ENCODE data around the gene MT1H. TPM values are rescaled to one million over a fixed set of nuclear protein-coding genes. Genes with fewer than 3 reads are reported as not detected.

Gene MT1H
- total RNA-seq, 1 donor from 2014 or later = not detected

DNA sequence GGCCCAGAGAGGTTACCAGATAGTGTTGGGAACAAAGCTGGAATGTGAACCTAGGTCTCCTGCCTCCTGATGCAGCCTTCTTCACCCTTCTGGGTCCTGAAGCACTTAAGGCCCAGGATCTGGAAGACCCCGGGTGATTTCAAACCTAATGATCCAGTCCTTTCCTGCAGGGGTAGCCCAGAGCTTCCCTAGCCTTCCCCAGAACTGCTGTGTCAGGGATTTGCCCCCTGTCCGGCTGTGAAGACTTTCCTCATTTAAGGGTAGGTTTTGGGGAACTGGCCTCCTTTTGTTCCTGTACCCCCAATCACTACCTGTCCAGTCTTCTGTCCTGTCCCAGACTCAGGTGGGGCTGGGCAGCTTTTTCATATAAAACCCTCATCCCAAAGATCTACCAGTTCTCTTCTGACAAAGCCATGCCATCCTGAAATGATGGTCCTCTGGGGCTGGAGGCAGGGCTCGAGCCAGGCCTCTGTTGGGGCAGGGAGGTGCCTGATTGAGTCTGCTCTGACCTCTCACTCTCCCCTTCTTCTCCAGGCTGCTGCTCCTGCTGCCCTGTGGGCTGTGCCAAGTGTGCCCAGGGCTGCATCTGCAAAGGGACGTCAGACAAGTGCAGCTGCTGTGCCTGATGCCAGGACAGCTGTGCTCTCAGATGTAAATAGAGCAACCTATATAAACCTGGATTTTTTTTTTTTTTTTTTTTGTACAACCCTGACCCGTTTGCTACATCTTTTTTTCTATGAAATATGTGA lies 14.0 kb downstream of the MT1H start:
- H3K27ac Mint-ChIP-seq = no peak overlapping the region
- DNase-seq (ENCODE audit: low spot score in 2 of 2, unreplicated experiment in 2 of 2) = no peak
- peaks cover 3% of the 10 kb centered on the region for H3K36me3 Mint-ChIP-seq
- H3K4me1 Mint-ChIP-seq = peaks cover 4% of the 10 kb centered on the region
- H3K4me3 Mint-ChIP-seq = peak overlapping the region; percentile 17
- H3K27me3 Mint-ChIP-seq (ENCODE audit: low read depth) = peaks cover 48% of the 10 kb centered on the region
- peaks cover 13% of the 10 kb centered on the region for H3K9me3 Mint-ChIP-seq
- TF ChIP-seq, protein P1, sequence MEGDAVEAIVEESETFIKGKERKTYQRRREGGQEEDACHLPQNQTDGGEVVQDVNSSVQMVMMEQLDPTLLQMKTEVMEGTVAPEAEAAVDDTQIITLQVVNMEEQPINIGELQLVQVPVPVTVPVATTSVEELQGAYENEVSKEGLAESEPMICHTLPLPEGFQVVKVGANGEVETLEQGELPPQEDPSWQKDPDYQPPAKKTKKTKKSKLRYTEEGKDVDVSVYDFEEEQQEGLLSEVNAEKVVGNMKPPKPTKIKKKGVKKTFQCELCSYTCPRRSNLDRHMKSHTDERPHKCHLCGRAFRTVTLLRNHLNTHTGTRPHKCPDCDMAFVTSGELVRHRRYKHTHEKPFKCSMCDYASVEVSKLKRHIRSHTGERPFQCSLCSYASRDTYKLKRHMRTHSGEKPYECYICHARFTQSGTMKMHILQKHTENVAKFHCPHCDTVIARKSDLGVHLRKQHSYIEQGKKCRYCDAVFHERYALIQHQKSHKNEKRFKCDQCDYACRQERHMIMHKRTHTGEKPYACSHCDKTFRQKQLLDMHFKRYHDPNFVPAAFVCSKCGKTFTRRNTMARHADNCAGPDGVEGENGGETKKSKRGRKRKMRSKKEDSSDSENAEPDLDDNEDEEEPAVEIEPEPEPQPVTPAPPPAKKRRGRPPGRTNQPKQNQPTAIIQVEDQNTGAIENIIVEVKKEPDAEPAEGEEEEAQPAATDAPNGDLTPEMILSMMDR (IDR thresholded peaks at IDR 0.05; ENCODE audit: unreplicated experiment) = no peak

DNA sequence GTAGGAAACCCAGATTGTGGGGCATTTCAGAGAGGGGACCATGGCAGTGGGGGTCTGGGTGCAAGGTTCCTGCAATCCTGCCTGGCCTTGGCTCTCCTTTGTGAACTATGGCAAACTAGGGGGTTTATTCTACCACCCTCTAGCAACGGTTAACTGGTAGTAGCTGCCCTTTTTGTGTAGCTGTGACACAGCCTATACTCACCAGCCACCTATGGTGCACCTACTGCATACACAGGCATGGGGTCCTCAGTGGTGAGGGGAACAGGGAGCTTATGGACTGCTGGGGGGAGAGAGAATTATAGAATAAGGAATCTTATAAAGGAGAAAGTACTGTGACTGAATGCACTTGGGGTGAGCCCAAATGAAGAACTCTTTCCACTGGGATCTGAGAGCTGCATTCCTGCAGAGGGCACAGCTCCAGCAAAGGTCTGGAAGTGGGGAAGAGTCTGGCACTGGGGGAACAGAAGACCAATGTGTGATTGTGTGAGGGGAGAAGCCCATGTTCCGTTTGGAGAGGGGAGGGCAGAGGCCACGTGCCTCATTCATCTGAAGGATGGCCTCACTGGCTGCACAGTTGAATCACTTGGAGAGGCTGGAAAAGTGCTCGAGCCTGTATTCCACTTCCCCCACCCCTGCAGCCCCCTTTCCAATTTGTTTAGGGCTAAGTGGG lies 14.8 kb downstream of the MT1H start:
- Mint-ChIP-seq H3K36me3 (peaks cover 3% of the 10 kb centered on the region), H3K4me1 (peaks cover 4% of the 10 kb centered on the region), H3K27me3 (ENCODE audit: low read depth) (peaks cover 54% of the 10 kb centered on the region), H3K27ac (no peak overlapping the region), H3K9me3 (peaks cover 13% of the 10 kb centered on the region), H3K4me3 (no peak overlapping the region)
- DNase-seq (ENCODE audit: low spot score in 2 of 2, unreplicated experiment in 2 of 2) = no peak
- TF ChIP-seq, protein P1 (IDR thresholded peaks at IDR 0.05; ENCODE audit: unreplicated experiment) = no peak

DNA sequence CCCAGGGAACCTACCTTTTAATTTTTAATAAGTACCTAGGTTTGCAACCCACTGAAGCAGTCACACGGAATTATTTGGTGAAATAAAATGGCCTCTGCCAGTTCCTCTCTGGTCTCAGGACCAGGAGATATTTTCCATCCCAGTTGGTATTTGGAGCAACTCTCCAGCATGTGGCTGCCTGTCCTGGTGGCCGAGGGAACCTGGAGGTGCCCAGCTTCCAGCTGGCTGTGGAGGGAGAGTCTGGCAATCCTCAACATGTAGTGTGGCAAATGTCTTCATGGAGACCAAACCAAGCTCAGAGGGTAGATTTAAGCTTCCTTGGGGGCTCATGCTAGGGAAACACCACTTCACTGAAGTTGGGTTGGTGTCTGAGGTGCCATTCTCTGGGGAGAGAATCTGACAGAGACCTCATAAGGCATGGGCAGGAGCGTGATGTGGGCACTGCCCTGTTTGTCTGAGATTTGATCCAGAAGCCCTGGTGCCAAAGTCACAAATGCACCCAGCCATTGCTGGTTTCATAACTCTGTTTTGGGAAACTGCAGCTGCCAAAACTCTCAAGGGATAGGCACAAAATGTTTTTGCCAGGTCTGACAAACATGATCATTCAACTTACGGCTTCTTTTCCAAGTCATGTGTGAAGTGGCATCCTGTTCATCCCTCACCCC lies 15.4 kb downstream of the MT1H start:
- no peak overlapping the region for H3K4me3 Mint-ChIP-seq
- H3K36me3 Mint-ChIP-seq = peaks cover 3% of the 10 kb centered on the region
- H3K27me3 Mint-ChIP-seq (ENCODE audit: low read depth) = peaks cover 54% of the 10 kb centered on the region
- TF ChIP-seq, protein P1 (IDR thresholded peaks at IDR 0.05; ENCODE audit: unreplicated experiment) = no peak
- peaks cover 13% of the 10 kb centered on the region for H3K9me3 Mint-ChIP-seq
- no peak for DNase-seq (ENCODE audit: low spot score in 2 of 2, unreplicated experiment in 2 of 2)
- no peak overlapping the region for H3K27ac Mint-ChIP-seq
- H3K4me1 Mint-ChIP-seq = peaks cover 4% of the 10 kb centered on the region

DNA sequence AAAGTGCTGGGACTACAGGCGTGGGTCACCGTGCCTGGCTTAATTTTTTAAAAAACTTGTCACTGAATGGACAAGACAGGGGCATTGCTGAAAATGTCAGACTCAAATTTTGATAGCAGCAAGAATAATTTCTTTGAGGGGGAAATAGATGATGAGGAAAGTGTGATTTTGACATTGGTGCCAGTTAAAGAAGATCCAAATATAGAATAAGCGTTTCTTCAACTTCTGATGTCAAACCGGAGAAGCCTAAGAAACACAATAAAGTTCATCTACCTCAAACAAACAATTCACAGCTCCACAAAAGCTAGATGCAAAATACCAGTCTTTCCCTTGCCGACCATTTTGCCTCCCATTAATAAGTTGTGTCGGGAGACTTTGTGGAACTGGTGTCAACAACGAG lies 17.1 kb downstream of the MT1H start:
- Mint-ChIP-seq H3K4me3 (no peak overlapping the region), H3K4me1 (peaks cover 11% of the 10 kb centered on the region), H3K27ac (no peak overlapping the region), H3K27me3 (ENCODE audit: low read depth) (peaks cover 48% of the 10 kb centered on the region), H3K36me3 (peaks cover 3% of the 10 kb centered on the region), H3K9me3 (peaks cover 18% of the 10 kb centered on the region)
- no peak for DNase-seq (ENCODE audit: low spot score in 2 of 2, unreplicated experiment in 2 of 2)
- TF ChIP-seq, protein P1 (IDR thresholded peaks at IDR 0.05; ENCODE audit: unreplicated experiment) = no peak

DNA sequence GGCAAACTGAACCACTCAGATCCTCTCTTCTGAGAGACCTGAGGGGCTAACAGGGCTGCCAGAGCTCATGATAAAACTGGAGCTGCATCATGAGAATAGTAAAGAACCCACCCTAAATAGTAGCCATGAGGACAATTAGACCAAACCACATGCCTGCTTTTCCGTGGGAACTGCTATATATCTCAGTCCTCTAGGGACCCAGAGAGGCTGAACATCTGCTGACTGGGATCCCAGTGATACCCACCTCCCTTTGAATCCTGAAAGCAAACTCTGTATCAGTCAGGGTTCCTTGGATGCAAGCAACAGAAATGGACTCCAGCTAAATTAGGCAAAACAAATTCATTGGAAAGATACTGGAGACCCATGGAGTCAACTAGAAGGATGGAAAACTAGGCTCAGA lies 19.1 kb downstream of the MT1H start:
- DNase-seq (ENCODE audit: low spot score in 2 of 2, unreplicated experiment in 2 of 2) = no peak
- Mint-ChIP-seq H3K4me1 (peaks cover 20% of the 10 kb centered on the region), H3K4me3 (no peak overlapping the region), H3K27me3 (ENCODE audit: low read depth) (peaks cover 40% of the 10 kb centered on the region), H3K36me3 (peaks cover 3% of the 10 kb centered on the region), H3K27ac (no peak overlapping the region), H3K9me3 (peaks cover 18% of the 10 kb centered on the region)
- TF ChIP-seq, protein P1 (IDR thresholded peaks at IDR 0.05; ENCODE audit: unreplicated experiment) = no peak
